HG02798 (cell line): ENCODE results near the gene CDC14A.
"Not testable (repeated sequence)": the region's sequence is repeated elsewhere in the genome, so short reads cannot be mapped to it uniquely, and the experiment has no call there.

Experiments
- ATAC-seq: cut with Tn5 transposase; IDR thresholded peaks from one replicate; pipeline ENCODE4 v1.9.1; 2021; ENCODE audit warnings: mild to moderate bottlenecking; ENCODE audit not compliant: unreplicated experiment, poor library complexity

Gene CDC14A

DNA sequence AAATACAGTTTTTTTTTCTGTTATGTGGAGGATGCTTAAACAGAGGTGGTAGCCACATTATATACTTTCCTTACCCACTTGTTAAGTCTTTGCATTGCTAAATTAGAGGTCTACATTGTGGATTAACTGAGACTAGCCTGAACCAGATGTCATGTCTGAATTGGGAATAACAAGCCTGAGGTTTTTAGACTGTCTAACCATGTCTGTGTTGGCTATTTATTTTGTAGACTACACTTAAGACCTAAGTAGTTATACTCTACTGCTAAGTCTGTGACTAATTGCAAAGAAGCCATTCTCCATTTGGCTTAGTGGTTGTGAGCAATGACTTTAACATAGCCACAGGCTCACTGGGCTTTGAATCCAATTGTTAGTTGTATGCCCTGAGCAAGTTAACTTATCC, 45.4 kb downstream of the CDC14A start:
- no peak for ATAC-seq

DNA sequence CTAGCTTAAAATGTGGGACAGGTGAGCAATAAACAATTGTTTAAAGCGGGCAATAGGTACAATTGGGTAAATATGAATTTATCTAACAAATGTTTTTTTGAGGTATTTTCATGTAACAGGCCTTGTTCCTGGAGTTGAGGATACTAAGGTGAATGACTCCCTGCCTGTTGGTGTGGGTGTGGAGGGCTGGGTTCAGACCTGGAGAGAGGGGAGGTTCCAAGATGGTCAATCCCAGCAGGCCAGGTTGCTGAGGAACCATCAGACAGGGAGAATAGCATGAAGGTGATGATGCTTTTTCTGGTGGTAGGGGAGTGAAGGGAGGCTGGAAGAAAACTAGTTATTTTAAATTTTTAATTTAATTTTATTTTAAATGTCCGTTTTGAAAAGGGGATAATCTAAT, 46.3 kb downstream of the CDC14A start:
- no peak for ATAC-seq

- peak; percentile 52 for ATAC-seq
Measured at GRCh38 chr1:100400404-100400803, 48.1 kb downstream of the CDC14A start.

- no peak for ATAC-seq
Measured at GRCh38 chr1:100404821-100405220, 52.5 kb downstream of the CDC14A start.

DNA sequence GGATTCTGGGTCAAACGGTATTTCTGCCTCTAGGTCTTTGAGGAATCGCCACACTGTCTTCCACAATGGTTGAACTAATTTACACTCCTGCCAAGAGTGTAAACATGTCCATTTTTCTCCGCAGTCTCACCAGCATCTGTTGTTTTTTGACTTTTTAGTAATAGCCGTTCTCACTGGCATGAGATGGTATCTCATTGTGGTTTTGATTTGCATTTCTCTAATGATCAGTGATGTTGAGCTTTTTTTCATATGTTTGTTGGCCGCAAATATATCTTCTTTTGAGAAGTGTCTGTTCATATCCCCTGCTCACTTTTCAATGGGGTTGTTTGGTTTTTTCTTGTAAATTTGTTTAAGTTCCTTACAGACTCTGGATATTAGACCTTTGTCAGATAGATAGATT, 53.6 kb downstream of the CDC14A start:
- not testable (repeated sequence) for ATAC-seq

DNA sequence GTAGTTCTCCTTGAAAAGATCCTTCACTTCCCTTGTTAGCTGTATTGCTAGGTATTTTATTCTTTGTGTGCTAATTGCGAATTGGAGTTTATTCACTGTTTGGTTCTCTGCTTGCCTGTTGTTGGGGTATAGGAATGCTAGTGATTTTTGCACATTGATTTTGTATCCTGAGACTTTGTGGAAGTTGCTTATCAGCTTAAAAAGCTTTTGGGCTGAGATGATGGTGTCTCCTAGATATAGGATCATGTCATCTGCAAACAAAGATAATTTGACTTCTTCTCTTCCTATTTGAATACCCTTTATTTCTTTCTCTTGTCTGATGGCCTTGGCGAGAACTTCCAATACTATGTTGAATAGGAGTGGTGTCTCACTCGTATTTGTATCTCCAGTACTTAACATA, 55.1 kb downstream of the CDC14A start:
- ATAC-seq, result not testable (repeated sequence)

GRCh38 chr1:100411019-100411418, 58.7 kb downstream of the CDC14A start:
- ATAC-seq, result no peak

GRCh38 chr1:100411574-100411973, 59.3 kb downstream of the CDC14A start:
- ATAC-seq, result no peak

DNA sequence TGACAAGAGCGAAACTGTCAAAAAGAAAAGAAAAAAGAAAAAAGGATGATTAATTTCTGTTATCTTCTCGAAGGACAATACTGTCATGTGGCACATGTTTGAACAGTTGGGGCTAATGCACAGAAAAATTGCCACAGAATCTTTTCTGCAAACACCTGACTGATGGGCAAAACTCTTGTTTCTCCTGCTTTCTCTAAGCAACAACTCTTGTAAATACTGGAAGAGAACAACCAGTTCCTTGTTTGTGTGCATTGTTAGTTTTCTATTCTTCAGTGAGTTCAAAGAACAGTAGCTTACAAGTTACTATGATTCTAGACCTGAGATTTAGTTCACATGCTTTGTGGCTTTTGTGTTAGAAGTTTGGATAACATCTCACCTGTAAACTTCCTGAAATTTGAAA, 60.7 kb downstream of the CDC14A start:
- no peak for ATAC-seq

GRCh38 chr1:100414693-100415497, 62.6 kb downstream of the CDC14A start:
- ATAC-seq, result no peak

- ATAC-seq, result no peak
Measured at GRCh38 chr1:100415498-100415778, 63.1 kb downstream of the CDC14A start.

DNA sequence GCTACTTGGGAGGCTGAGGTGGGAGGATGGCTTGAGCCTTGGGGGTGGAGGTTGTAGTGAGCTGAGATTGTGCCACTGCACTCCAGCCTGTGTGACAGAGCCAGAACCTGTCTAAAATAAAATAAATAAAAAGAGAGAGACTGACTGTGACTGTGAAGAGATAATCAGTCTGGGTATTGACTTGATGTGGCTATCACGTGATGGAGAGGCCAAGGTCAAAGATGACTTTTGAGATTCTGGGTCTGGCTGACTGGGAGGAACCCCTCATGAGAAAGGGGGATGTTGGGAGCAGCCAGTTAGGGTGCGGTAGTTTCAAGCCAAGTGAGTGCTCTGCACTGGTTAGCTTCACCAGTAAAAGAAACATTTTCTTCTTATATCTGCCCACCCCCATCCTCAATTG, 66.8 kb downstream of the CDC14A start:
- ATAC-seq, result no peak

- ATAC-seq, result no peak
Measured at GRCh38 chr1:100422065-100422464, 69.8 kb downstream of the CDC14A start.

DNA sequence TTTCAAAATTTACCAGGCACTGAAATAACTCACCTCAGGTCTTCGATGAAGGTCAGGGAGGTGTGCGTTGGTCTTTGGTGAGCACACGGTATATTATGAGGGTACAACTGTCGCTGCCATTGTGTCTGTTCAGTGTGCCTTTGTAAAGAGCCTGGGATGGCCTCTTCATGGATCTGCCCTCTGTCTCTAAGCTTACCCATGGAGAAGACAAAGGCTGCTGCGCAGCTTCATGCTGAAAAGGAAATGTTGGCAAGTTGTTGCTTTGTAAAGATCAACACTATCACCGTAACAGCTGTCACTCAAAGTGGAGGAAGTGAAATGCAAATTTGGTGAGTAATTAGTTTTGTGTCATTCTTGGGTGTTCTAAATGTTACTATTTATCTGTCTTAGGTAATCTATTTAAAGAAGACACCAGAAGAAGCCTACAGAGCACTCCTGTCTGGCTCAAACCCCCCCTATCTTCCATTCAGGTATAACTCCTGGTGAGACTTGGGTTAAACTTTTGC, 71.6 kb downstream of the CDC14A start:
- peak; percentile 79 for ATAC-seq

GRCh38 chr1:100428160-100428559, 75.9 kb downstream of the CDC14A start:
- ATAC-seq, result no peak

GRCh38 chr1:100430325-100430756, 78.0 kb downstream of the CDC14A start:
- ATAC-seq, result no peak

DNA sequence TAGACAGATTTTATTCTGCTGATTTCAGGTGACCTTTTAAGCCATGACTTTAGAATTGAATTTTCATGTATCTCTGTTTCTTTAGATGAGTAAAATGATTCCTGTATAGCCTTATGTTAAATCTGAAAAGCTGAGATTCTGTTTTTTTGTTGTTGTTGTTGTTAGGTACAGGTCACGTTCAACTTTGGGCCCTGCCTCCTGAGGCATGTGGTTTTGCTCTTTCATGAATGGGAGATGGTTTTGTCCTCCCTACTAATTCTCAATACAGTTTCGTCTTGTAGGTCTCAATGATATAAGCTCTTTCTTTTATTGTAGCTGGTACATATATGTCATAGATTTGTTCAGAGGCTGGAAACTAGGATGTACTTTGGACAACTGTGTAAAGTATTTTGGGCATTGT, 79.6 kb downstream of the CDC14A start:
- no peak for ATAC-seq

DNA sequence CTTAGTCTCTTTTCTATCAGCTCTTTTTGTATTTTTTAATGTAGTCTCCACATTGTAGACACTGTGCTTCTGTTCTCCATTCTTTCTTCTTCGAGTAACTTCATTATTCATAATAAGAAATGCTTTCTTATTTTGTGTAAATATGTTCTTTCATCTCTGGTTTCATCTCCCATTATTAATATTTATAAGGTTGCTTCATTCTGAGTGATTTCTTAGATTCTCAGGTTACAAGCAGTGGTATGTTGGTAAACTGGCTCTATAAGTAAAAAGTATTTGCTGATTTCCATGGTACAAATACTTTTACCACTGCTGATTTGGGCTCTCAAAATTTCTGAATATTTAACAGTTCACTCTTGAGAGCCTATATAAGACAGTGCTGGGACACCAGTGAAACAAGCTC, 81.3 kb downstream of the CDC14A start:
- ATAC-seq, result no peak

GRCh38 chr1:100434831-100435230, 82.5 kb downstream of the CDC14A start:
- no peak for ATAC-seq

GRCh38 chr1:100438375-100438774, 86.1 kb downstream of the CDC14A start:
- no peak for ATAC-seq

DNA sequence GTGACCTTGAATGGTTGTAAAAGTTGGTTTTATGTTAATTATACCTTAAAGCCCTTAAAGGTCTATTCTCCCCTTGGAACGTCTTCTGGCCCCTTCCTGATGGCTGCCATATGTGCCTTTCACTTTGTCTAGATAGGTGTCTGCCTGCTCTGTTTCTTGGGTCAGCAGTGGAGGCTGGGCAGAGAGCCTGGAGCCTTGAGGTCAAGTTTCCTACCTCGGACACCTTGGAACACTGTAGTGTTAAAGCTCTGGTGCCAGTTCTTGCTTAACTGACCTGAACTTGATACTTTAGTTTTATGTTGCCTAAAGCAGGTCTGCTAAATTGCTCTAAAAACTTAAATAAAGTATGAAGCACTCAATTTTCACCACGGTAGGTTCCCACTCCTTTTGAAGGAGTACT, 86.5 kb downstream of the CDC14A start:
- no peak for ATAC-seq

DNA sequence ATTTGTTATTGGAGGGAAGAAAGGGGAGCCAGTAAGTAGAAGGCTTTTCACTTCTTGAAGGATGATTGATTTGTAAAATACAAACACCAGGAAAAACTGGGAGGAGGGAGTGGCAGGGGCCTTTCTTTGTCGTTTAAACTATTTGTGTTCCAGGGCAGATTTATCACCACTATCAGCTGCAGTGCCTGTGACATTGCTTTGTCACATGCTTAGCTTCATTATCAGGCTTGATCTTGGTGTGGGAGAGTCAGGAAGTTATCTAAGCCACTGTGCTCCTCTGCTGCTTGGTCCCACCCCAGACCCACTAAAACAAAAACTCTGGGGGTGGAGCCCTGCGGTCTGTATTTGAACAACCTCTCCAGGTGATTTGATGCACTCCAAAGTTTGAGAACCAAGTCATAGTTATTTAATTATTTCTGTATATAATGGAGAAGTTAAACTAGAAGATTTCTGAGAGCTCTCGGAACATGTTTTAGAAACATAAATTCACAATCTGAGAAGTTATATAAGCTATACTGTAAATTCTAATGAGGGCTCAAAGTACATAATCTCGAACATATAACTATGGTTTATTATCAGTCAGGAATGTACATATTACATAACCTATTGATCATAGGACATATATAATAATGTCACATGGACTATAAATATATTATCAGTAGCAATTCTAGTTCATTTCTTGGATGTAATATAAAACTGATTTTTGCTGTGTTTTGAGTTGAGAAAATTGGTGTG, 87.9 kb downstream of the CDC14A start:
- ATAC-seq, result no peak
